ENCODE results near the gene C1orf141. TPM values are rescaled to one million over a fixed set of nuclear protein-coding genes. Genes with fewer than 3 reads are reported as not detected.

Gene C1orf141
- total RNA-seq, 4 donors from 2014 or later, result not detected

DNA sequence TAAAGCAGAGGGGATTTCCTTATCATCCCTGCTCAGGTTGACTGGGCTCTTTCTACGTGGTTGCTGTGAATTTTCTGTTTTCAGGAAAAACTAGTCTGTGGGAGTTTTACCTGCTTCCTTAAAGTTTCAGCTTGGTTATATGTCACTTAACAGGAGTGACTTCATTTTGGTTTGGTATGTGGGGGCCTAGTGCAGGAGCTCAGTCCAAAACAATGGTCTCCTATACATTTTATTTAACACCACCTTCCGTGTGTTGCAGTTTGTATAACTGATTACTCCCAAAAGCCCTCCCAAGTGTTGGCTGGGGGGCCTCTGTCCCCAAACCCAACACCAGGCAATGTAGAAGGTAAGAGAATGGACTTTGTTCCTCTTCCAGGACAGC lies 36.8 kb upstream of the C1orf141 start:
- no peaks in the 10 kb centered on the region for H3K9me3 ChIP-seq
- 68% methylated on average over 2 of the region's 2 CpGs for WGBS
- no peaks in the 10 kb centered on the region for H3K27me3 ChIP-seq
- DNase-seq (ENCODE audit: extremely low spot score), result no peak
- no peak overlapping the region for H3K4me3 ChIP-seq
- H3K4me1 ChIP-seq, result no peaks in the 10 kb centered on the region
- H3K27ac ChIP-seq (replicated peaks in 1 of 4), result no peak overlapping the region
- TF ChIP-seq, protein P1, sequence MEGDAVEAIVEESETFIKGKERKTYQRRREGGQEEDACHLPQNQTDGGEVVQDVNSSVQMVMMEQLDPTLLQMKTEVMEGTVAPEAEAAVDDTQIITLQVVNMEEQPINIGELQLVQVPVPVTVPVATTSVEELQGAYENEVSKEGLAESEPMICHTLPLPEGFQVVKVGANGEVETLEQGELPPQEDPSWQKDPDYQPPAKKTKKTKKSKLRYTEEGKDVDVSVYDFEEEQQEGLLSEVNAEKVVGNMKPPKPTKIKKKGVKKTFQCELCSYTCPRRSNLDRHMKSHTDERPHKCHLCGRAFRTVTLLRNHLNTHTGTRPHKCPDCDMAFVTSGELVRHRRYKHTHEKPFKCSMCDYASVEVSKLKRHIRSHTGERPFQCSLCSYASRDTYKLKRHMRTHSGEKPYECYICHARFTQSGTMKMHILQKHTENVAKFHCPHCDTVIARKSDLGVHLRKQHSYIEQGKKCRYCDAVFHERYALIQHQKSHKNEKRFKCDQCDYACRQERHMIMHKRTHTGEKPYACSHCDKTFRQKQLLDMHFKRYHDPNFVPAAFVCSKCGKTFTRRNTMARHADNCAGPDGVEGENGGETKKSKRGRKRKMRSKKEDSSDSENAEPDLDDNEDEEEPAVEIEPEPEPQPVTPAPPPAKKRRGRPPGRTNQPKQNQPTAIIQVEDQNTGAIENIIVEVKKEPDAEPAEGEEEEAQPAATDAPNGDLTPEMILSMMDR (IDR thresholded peaks at IDR 0.05), result no peak
- TF ChIP-seq POLR2AphosphoS5 (IDR thresholded peaks at IDR 0.05) (no peak), EP300 (IDR thresholded peaks at IDR 0.05) (no peak), POLR2A (IDR thresholded peaks at IDR 0.05; ENCODE audit: low read depth) (no peak)
- no peaks in the 10 kb centered on the region for H3K36me3 ChIP-seq
- intact Hi-C loops (cut with DNase I), result no loop called here

GRCh38 chr1:67170751-67171573 lies 36.2 kb upstream of the C1orf141 start:
- Histone ChIP-seq H3K36me3 (no peaks in the 10 kb centered on the region), H3K27ac (replicated peaks in 1 of 4) (no peak overlapping the region), H3K27me3 (no peaks in the 10 kb centered on the region), H3K4me3 (no peak overlapping the region), H3K4me1 (no peaks in the 10 kb centered on the region), H3K9me3 (no peaks in the 10 kb centered on the region)
- intact Hi-C loops (cut with DNase I), result no loop called here
- TF ChIP-seq POLR2A (IDR thresholded peaks at IDR 0.05; ENCODE audit: low read depth) (no peak), POLR2AphosphoS5 (IDR thresholded peaks at IDR 0.05) (no peak), EP300 (IDR thresholded peaks at IDR 0.05) (no peak)
- TF ChIP-seq, protein P1 (IDR thresholded peaks at IDR 0.05), result no peak
- DNase-seq (ENCODE audit: extremely low spot score), result no peak
- whole genome bisulfite sequencing, result 87% methylated on average over 2 of the region's 2 CpGs

GRCh38 chr1:67169932-67170331 lies 35.2 kb upstream of the C1orf141 start:
- 82% methylated on average over 3 of the region's 3 CpGs for WGBS
- Histone ChIP-seq H3K9me3 (no peaks in the 10 kb centered on the region), H3K4me3 (no peak overlapping the region), H3K27ac (replicated peaks in 1 of 4) (no peak overlapping the region), H3K36me3 (no peaks in the 10 kb centered on the region), H3K27me3 (no peaks in the 10 kb centered on the region), H3K4me1 (no peaks in the 10 kb centered on the region)
- TF ChIP-seq, protein P1 (IDR thresholded peaks at IDR 0.05), result no peak
- no peak for TF ChIP-seq POLR2A (IDR thresholded peaks at IDR 0.05; ENCODE audit: low read depth)
- no peak for DNase-seq (ENCODE audit: extremely low spot score)
- intact Hi-C loops (cut with DNase I), result no loop called here

DNA sequence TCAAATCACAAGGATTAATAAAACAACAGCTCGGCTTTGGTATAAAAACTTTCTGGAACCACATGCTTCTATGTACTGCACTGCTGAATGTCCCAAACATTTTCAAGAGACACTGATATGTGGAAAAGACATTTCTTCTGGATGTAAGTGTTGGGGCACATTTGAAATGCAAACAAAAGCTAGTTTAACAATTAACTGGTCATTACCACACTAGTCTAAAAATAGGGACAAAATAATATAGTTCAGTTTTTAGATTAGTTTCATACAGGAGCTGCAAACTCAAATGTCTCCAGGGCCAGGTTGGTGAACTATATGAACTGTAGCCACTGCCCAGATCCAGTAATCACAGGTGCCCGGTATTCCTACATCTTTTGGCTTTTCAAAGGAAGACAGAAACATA lies 34.7 kb upstream of the C1orf141 start:
- Histone ChIP-seq H3K36me3 (no peaks in the 10 kb centered on the region), H3K9me3 (no peaks in the 10 kb centered on the region), H3K27ac (replicated peaks in 1 of 4) (no peak overlapping the region), H3K27me3 (no peaks in the 10 kb centered on the region), H3K4me3 (no peak overlapping the region), H3K4me1 (no peaks in the 10 kb centered on the region)
- intact Hi-C loops (cut with DNase I), result no loop called here
- TF ChIP-seq POLR2AphosphoS5 (IDR thresholded peaks at IDR 0.05) (no peak), EP300 (IDR thresholded peaks at IDR 0.05) (no peak), POLR2A (IDR thresholded peaks at IDR 0.05; ENCODE audit: low read depth) (no peak)
- TF ChIP-seq, protein P1 (IDR thresholded peaks at IDR 0.05), result no peak
- DNase-seq (ENCODE audit: extremely low spot score), result no peak
- 83% methylated on average over 2 of the region's 2 CpGs for WGBS

- DNase-seq (ENCODE audit: extremely low spot score), result no peak
- intact Hi-C loops (cut with DNase I), result no loop called here
- Histone ChIP-seq H3K27me3 (no peaks in the 10 kb centered on the region), H3K9me3 (no peaks in the 10 kb centered on the region), H3K4me1 (no peaks in the 10 kb centered on the region), H3K4me3 (no peak within 1 kb of the TSS), H3K27ac (replicated peaks in 1 of 4) (no peak within 1 kb of the TSS), H3K36me3 (no peaks in the 10 kb centered on the region)
- TF ChIP-seq EP300 (IDR thresholded peaks at IDR 0.05), result no peak
- no peak for TF ChIP-seq POLR2AphosphoS5 (IDR thresholded peaks at IDR 0.05)
- TF ChIP-seq, protein P1 (IDR thresholded peaks at IDR 0.05), result no peak
- no peak for TF ChIP-seq POLR2A (IDR thresholded peaks at IDR 0.05; ENCODE audit: low read depth)
- 66% methylated on average over 4 of the region's 4 CpGs for WGBS
Measured at GRCh38 chr1:67166196-67166595, 31.4 kb upstream of the C1orf141 start, which contains the start of gene IL23R. Gene IL23R (plus strand): TSS chr1:67166454. CDS start chr1:67168121, 1,667 bp downstream.
